GM23338 (cell line): ENCODE data around the gene HMCN2.

Source experiments
- EZH2 ChIP-seq: fragments of 200-600 bp; sonication (generic); IDR thresholded peaks from one replicate; pipeline ENCODE4 v1.8.0; 2017; ENCODE audit warnings: antibody characterized with exemption, mild to moderate bottlenecking, low read depth; ENCODE audit not compliant: unreplicated experiment
- EZH2phosphoT487 ChIP-seq: fragments of 200-600 bp; sonication (generic); IDR thresholded peaks from one replicate; pipeline ENCODE4 v1.8.1; 2018; ENCODE audit warnings: antibody characterized with exemption; ENCODE audit not compliant: unreplicated experiment
- JUNB ChIP-seq: IDR thresholded peaks from one replicate; pipeline ENCODE4 v1.6.1; 2016; ENCODE audit warnings: antibody characterized with exemption; ENCODE audit not compliant: unreplicated experiment
- POLR2AphosphoS5 ChIP-seq: IDR thresholded peaks from 2 replicates; pipeline ENCODE4 v1.6.1; 2016; ENCODE audit warnings: antibody characterized with exemption, low read depth
- TF ChIP-seq, protein P1 (sequence below), 2 experiments: fragments of 200-600 bp in 1 of 2; sonication (generic) in 1 of 2; conservative IDR thresholded peaks; 2 replicates each; pipeline versions ENCODE4 v1.5.1 to v1.6.1; 2016 to 2017; ENCODE audit warnings: antibody characterized with exemption in 2 of 2, low read depth in 2 of 2, mild to moderate bottlenecking in 2 of 2, moderate library complexity in 1 of 2
- TF ChIP-seq, protein P2 (sequence below): IDR thresholded peaks from one replicate; pipeline ENCODE4 v1.6.1; 2018; ENCODE audit warnings: antibody characterized with exemption; ENCODE audit not compliant: unreplicated experiment

- TF ChIP-seq, protein P1, sequence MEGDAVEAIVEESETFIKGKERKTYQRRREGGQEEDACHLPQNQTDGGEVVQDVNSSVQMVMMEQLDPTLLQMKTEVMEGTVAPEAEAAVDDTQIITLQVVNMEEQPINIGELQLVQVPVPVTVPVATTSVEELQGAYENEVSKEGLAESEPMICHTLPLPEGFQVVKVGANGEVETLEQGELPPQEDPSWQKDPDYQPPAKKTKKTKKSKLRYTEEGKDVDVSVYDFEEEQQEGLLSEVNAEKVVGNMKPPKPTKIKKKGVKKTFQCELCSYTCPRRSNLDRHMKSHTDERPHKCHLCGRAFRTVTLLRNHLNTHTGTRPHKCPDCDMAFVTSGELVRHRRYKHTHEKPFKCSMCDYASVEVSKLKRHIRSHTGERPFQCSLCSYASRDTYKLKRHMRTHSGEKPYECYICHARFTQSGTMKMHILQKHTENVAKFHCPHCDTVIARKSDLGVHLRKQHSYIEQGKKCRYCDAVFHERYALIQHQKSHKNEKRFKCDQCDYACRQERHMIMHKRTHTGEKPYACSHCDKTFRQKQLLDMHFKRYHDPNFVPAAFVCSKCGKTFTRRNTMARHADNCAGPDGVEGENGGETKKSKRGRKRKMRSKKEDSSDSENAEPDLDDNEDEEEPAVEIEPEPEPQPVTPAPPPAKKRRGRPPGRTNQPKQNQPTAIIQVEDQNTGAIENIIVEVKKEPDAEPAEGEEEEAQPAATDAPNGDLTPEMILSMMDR (conservative IDR thresholded peaks at IDR 0.05; ENCODE audit: low read depth in 2 of 2), result no peak
- TF ChIP-seq EZH2 (no peak), JUNB (no peak), EZH2phosphoT487 (no peak), POLR2AphosphoS5 (no peak)
- TF ChIP-seq, protein P2, sequence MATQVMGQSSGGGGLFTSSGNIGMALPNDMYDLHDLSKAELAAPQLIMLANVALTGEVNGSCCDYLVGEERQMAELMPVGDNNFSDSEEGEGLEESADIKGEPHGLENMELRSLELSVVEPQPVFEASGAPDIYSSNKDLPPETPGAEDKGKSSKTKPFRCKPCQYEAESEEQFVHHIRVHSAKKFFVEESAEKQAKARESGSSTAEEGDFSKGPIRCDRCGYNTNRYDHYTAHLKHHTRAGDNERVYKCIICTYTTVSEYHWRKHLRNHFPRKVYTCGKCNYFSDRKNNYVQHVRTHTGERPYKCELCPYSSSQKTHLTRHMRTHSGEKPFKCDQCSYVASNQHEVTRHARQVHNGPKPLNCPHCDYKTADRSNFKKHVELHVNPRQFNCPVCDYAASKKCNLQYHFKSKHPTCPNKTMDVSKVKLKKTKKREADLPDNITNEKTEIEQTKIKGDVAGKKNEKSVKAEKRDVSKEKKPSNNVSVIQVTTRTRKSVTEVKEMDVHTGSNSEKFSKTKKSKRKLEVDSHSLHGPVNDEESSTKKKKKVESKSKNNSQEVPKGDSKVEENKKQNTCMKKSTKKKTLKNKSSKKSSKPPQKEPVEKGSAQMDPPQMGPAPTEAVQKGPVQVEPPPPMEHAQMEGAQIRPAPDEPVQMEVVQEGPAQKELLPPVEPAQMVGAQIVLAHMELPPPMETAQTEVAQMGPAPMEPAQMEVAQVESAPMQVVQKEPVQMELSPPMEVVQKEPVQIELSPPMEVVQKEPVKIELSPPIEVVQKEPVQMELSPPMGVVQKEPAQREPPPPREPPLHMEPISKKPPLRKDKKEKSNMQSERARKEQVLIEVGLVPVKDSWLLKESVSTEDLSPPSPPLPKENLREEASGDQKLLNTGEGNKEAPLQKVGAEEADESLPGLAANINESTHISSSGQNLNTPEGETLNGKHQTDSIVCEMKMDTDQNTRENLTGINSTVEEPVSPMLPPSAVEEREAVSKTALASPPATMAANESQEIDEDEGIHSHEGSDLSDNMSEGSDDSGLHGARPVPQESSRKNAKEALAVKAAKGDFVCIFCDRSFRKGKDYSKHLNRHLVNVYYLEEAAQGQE, result no peak
Measured at GRCh38 chr9:130385257-130385656, 119.7 kb downstream of the HMCN2 start.
